H1 (cell line): ENCODE measurements around the gene RRM2. TPM values are rescaled to one million over a fixed set of nuclear protein-coding genes. Genes with fewer than 3 reads are reported as not detected.

Experiments used
- BCL11A ChIP-seq, 2 experiments: IDR thresholded peaks; one replicate each; pipeline ENCODE4 v1.6.1; 2011; ENCODE audit warnings: low read depth in 2 of 2, low read length in 2 of 2, mild to moderate bottlenecking in 2 of 2
- BRCA1 ChIP-seq: IDR thresholded peaks from 2 replicates; pipeline ENCODE4 v1.6.1; 2012; ENCODE audit warnings: low read depth, low read length, improper control_type of control experiment
- CEBPB ChIP-seq: IDR thresholded peaks from 2 replicates; pipeline ENCODE4 v1.6.1; 2012; ENCODE audit warnings: low read depth, low read length
- CHD1 ChIP-seq: IDR thresholded peaks from 2 replicates; pipeline ENCODE4 v1.6.1; 2012; ENCODE audit warnings: low read depth, low read length, improper control_type of control experiment
- CTCF ChIP-seq, 3 experiments: IDR thresholded peaks; 1 replicate in 2 of 3; 2 replicates in 1 of 3; pipeline versions ENCODE4 v1.5.1 to v1.6.1; 2011; ENCODE audit warnings: low read length in 3 of 3, mild to moderate bottlenecking in 3 of 3, inconsistent platforms in 2 of 3, low read depth in 1 of 3, moderate library complexity in 1 of 3; ENCODE audit not compliant: insufficient read depth in 1 of 3; ENCODE audit errors: control extremely low read depth in 1 of 3
- E2F6 ChIP-seq: IDR thresholded peaks from 2 replicates; pipeline ENCODE4 v1.6.1; 2012; ENCODE audit warnings: inconsistent platforms
- EZH2 ChIP-seq: fragments of 200-600 bp; sonication (generic); IDR thresholded peaks from 2 replicates; pipeline ENCODE4 v1.7.1; 2012; ENCODE audit warnings: low read depth, mild to moderate bottlenecking, moderate library complexity, low read length, inconsistent platforms; ENCODE audit not compliant: severe bottlenecking
- HDAC2 ChIP-seq, 2 experiments: fragments of 300-600 bp in 1 of 2; sonication (generic) in 1 of 2; IDR thresholded peaks; 2 replicates each; pipeline ENCODE4 v1.6.1; 2011 to 2012; ENCODE audit warnings: low read depth in 2 of 2, low read length in 2 of 2, mild to moderate bottlenecking in 2 of 2, moderate library complexity in 2 of 2, borderline replicate concordance in 1 of 2, inconsistent platforms in 1 of 2
- POLR2A ChIP-seq, 2 experiments: IDR thresholded peaks; 1 replicate in 1 of 2; 2 replicates in 1 of 2; pipeline ENCODE4 v1.6.1; 2011; ENCODE audit warnings: low read depth in 2 of 2, low read length in 2 of 2, mild to moderate bottlenecking in 2 of 2; ENCODE audit errors: control extremely low read depth in 1 of 2
- POU5F1 ChIP-seq: IDR thresholded peaks from 2 replicates; pipeline ENCODE4 v1.6.1; 2011; ENCODE audit warnings: low read depth, mild to moderate bottlenecking, low read length, moderate library complexity
- RAD21 ChIP-seq, 2 experiments: IDR thresholded peaks in 1 of 2; conservative IDR thresholded peaks in 1 of 2; 2 replicates each; pipeline ENCODE4 v1.6.1; 2011; ENCODE audit warnings: low read depth in 2 of 2, low read length in 2 of 2, improper control_type of control experiment in 1 of 2, inconsistent platforms in 1 of 2, mild to moderate bottlenecking in 1 of 2, moderate library complexity in 1 of 2
- RBBP5 ChIP-seq: IDR thresholded peaks from 2 replicates; pipeline ENCODE4 v1.7.1; 2012; ENCODE audit warnings: low read depth, mild to moderate bottlenecking, inconsistent platforms, low read length, moderate library complexity, borderline replicate concordance
- SIX5 ChIP-seq: IDR thresholded peaks from 2 replicates; pipeline ENCODE4 v1.6.1; 2011; ENCODE audit warnings: mild to moderate bottlenecking, low read depth, low read length
- SRF ChIP-seq: IDR thresholded peaks from 2 replicates; pipeline ENCODE4 v1.6.1; 2011; ENCODE audit warnings: mild to moderate bottlenecking, low read depth, low read length, moderate library complexity
- SUZ12 ChIP-seq: fragments of 200-600 bp; sonication (generic); IDR thresholded peaks from 2 replicates; pipeline ENCODE4 v1.6.1; 2012; ENCODE audit warnings: mild to moderate bottlenecking, inconsistent platforms, low read length, moderate library complexity, mixed read lengths
- TAF7 ChIP-seq: optimal IDR thresholded peaks from 2 replicates; pipeline ENCODE3; 2011; ENCODE audit warnings: low read depth, mild to moderate bottlenecking, inconsistent platforms, low read length, moderate library complexity, borderline replicate concordance
- TCF12 ChIP-seq: IDR thresholded peaks from 2 replicates; pipeline ENCODE4 v1.6.1; 2011; ENCODE audit warnings: low read depth, mild to moderate bottlenecking, low read length
- YY1 ChIP-seq: IDR thresholded peaks from 2 replicates; pipeline ENCODE4 v1.6.1; 2011; ENCODE audit warnings: low read depth, mild to moderate bottlenecking, low read length
- polyA plus RNA-seq, 7 experiments: library from polyadenylated mRNA; depleted of rRNA in 3 of 7; stranded (reverse) in 5 of 7; unstranded in 2 of 7; fragments of >200 nt in 5 of 7; fragments of 200-250 nt in 2 of 7; gene quantifications; 1 replicate in 5 of 7; 2 replicates in 1 of 7; 4 replicates in 1 of 7; pipeline versions ENCODE4 v1.2.1 to v1.2.3, GENCODE V29; 2011 to 2013; ENCODE audit warnings: missing spikeins in 2 of 7, mixed read lengths in 2 of 7
- total RNA-seq: library from RNA; stranded (reverse); fragmentation: NEBNext Ultra II Directional; extraction: Animal tissue kit (Norgen Biotek cat#: 25700); gene quantifications from 2 replicates; pipeline ENCODE4 v1.2.1, GENCODE V29; 2021

RRM2 gene
- total and polyA plus RNA-seq, 2 of the 8 experiments (the other 6 are each of a cell fraction or from before 2014, with no cell fraction given) = 37.7 to 215 TPM

- TF ChIP-seq RAD21 (IDR thresholded peaks at IDR 0.05 in 1 of 2, conservative IDR thresholded peaks at IDR 0.05 in 1 of 2; ENCODE audit: low read depth in 2 of 2, low read length in 2 of 2) (no peak), CEBPB (no peak), TAF7 (peak; percentile 52), BCL11A (IDR thresholded peaks at IDR 0.05; ENCODE audit: low read depth in 2 of 2, low read length in 2 of 2) (no peak), POLR2A (IDR thresholded peaks at IDR 0.05; ENCODE audit: control extremely low read depth in 1 of 2, low read depth in 2 of 2, low read length in 2 of 2) (peak; percentile 71 to 91), HDAC2 (IDR thresholded peaks at IDR 0.05; ENCODE audit: borderline replicate concordance in 1 of 2, low read depth in 2 of 2, low read length in 2 of 2) (peak in 1 of 2 experiments; percentile 50; a peak in 1 of 4 replicates), CHD1 (no peak), POU5F1 (no peak), SUZ12 (no peak), BRCA1 (no peak), TCF12 (no peak), YY1 (no peak), SRF (no peak), SIX5 (no peak), CTCF (IDR thresholded peaks at IDR 0.05; ENCODE audit: control extremely low read depth in 1 of 3, insufficient read depth in 1 of 3, low read depth in 1 of 3, low read length in 3 of 3) (no peak), E2F6 (peak; percentile 85), EZH2 (no peak), RBBP5 (peak; percentile 73; the same call in 1 of the 2 replicates)
Observed at GRCh38 chr2:10120158-10120876, 2.2 kb upstream of the RRM2 start (continued).
